ENCODE results near the gene PPP2R5C.

- TF ChIP-seq MAFK (IDR thresholded peaks at IDR 0.05; ENCODE audit: low read depth, low read length), result no peak
- TF ChIP-seq POLR2A (IDR thresholded peaks at IDR 0.05; ENCODE audit: control extremely low read depth in 1 of 2, low read depth in 2 of 2, low read length in 2 of 2), result no peak
- no peak for TF ChIP-seq CTCF (IDR thresholded peaks at IDR 0.05; ENCODE audit: control extremely low read depth in 1 of 3, insufficient read depth in 1 of 3, low read depth in 1 of 3, low read length in 3 of 3)
Measured at GRCh38 chr14:101925152-101925551, 163.6 kb downstream of the PPP2R5C start.
